Measurements from ENCODE around the gene ACTN4.

DNA sequence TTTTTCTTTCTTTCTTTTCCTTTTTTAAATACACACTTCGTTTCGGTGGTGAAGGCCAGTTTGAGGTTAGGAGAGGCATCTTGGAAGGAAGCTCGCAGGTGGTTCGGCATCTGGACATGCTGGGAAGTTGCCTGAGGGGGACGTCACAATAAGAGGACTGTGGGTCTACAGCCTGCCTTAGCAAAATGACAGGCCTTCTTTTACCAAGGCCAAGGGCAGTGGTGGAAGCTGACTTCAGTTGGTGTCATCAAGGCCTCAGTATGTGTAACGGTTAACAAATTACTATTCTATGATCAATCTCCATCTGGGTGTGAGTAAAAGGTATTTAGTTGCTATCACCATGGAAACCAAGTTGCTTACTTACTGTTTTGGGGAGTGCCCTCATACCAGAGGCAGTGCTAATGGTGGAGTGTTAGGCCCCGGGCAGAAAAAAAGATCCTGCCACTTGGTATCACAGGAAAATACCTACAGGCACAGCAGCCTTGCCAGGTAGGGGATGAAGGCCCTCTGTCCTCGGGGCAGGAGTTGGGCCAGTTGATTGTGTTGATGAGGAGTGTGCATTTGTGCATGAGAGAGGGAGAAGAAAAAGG, 10.3 kb downstream of the ACTN4 start:
- TF ChIP-seq, protein P1, sequence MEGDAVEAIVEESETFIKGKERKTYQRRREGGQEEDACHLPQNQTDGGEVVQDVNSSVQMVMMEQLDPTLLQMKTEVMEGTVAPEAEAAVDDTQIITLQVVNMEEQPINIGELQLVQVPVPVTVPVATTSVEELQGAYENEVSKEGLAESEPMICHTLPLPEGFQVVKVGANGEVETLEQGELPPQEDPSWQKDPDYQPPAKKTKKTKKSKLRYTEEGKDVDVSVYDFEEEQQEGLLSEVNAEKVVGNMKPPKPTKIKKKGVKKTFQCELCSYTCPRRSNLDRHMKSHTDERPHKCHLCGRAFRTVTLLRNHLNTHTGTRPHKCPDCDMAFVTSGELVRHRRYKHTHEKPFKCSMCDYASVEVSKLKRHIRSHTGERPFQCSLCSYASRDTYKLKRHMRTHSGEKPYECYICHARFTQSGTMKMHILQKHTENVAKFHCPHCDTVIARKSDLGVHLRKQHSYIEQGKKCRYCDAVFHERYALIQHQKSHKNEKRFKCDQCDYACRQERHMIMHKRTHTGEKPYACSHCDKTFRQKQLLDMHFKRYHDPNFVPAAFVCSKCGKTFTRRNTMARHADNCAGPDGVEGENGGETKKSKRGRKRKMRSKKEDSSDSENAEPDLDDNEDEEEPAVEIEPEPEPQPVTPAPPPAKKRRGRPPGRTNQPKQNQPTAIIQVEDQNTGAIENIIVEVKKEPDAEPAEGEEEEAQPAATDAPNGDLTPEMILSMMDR (IDR thresholded peaks at IDR 0.05) = no peak
- TF ChIP-seq POLR2A (IDR thresholded peaks at IDR 0.05) = no peak

Data from heart left ventricle (tissue), 13 donors.